H1 (cell line): Measurements from ENCODE around the gene ZSWIM7. TPM values are rescaled to one million over a fixed set of nuclear protein-coding genes. Genes with fewer than 3 reads are reported as not detected.
A peak's percentile ranks its signal among the peaks of the same experiment; 100 is the strongest.

Experiments used
- CTCF ChIA-PET: fragments of 300-600 bp; sonication (Branson Sonifier 250); formaldehyde crosslinking; loops from one replicate; lab custom pipeline; 2021; ENCODE audit not compliant: partially characterized antibody; lab: Charles Lee
- POLR2A ChIA-PET: fragments of 300-600 bp; sonication (Branson Sonifier 250); formaldehyde crosslinking; loops from one replicate; lab custom pipeline; 2021; ENCODE audit warnings: inconsistent platforms; ENCODE audit not compliant: partially characterized antibody; lab: Charles Lee
- DNase-seq, 2 experiments: peaks; one replicate each; pipeline versions ENCODE4 v3.0.0 to v3.0.0-alpha.2; 2010 to 2022; ENCODE audit warnings: low spot score in 2 of 2, low read depth in 1 of 2, mixed read lengths in 1 of 2
- FAIRE-seq: peaks from 2 replicates; lab custom pipeline; 2011; peaks lifted over from hg19 to GRCh38; lab: Jason Lieb, UNC
- H2AFZ ChIP-seq: 2 replicates; pipeline ENCODE4 v1.8.1; 2012; ENCODE audit warnings: low read length, inconsistent platforms
- H2AK5ac ChIP-seq: 2 replicates; pipeline ENCODE4 v1.6.1; 2013; ENCODE audit warnings: low read depth, low read length
- H2BK120ac ChIP-seq: replicated peaks from 2 replicates; pipeline ENCODE3; 2013; ENCODE audit warnings: low read depth, low read length, inconsistent platforms
- H2BK12ac ChIP-seq: 2 replicates; pipeline ENCODE4 v1.6.1; 2013; ENCODE audit warnings: low read depth, low read length
- H2BK15ac ChIP-seq: 2 replicates; pipeline ENCODE4 v1.6.1; 2013; ENCODE audit warnings: low read length
- H2BK20ac ChIP-seq: 2 replicates; pipeline ENCODE4 v1.6.1; 2013; ENCODE audit warnings: low read length
- H2BK5ac ChIP-seq: 2 replicates; pipeline ENCODE4 v1.6.1; 2013; ENCODE audit warnings: low read depth, low read length
- H3K14ac ChIP-seq: 2 replicates; pipeline ENCODE4 v1.6.1; 2013; ENCODE audit warnings: inconsistent platforms; ENCODE audit not compliant: insufficient read length
- H3K18ac ChIP-seq: 2 replicates; pipeline ENCODE4 v1.6.1; 2013; ENCODE audit warnings: low read length; ENCODE audit errors: extremely low read depth
- H3K23ac ChIP-seq: 2 replicates; pipeline ENCODE4 v1.6.1; 2013; ENCODE audit warnings: inconsistent platforms; ENCODE audit not compliant: insufficient read length
- H3K23me2 ChIP-seq: 2 replicates; pipeline ENCODE4 v1.6.1; 2013; ENCODE audit warnings: low read depth, low read length
- H3K27ac ChIP-seq: 2 replicates; pipeline ENCODE4 v1.6.1; 2011; ENCODE audit warnings: low read depth, low read length, inconsistent platforms
- H3K27me3 ChIP-seq, 4 experiments: replicated peaks in 1 of 4; 1 replicate in 1 of 4; 2 replicates in 3 of 4; pipeline versions ENCODE4 v1.6.1 to v1.8.1; 2011 to 2013; ENCODE audit warnings: low read length in 3 of 4, mild to moderate bottlenecking in 3 of 4, inconsistent platforms in 2 of 4, mixed read lengths in 2 of 4, moderate library complexity in 1 of 4; ENCODE audit not compliant: control insufficient read depth in 3 of 4, insufficient read depth in 3 of 4; ENCODE audit errors: extremely low read depth in 1 of 4
- H3K36me3 ChIP-seq, 4 experiments: 2 replicates each; pipeline versions ENCODE4 v1.6.1 to v1.8.1; 2011 to 2013; ENCODE audit warnings: mild to moderate bottlenecking in 4 of 4, low read length in 3 of 4, moderate library complexity in 2 of 4, control low read depth in 1 of 4, inconsistent platforms in 1 of 4; ENCODE audit not compliant: insufficient read depth in 4 of 4, control insufficient read depth in 2 of 4
- H3K4ac ChIP-seq: replicated peaks from 2 replicates; pipeline ENCODE3; 2013; ENCODE audit warnings: low read length, low read depth, mixed read lengths, inconsistent platforms; ENCODE audit not compliant: insufficient read length
- H3K4me1 ChIP-seq, 4 experiments: replicated peaks in 1 of 4; 1 replicate in 1 of 4; 2 replicates in 3 of 4; pipeline versions ENCODE4 v1.6.1 to v1.8.1; 2011 to 2013; ENCODE audit warnings: low read length in 3 of 4, inconsistent platforms in 2 of 4, mixed read lengths in 1 of 4; ENCODE audit not compliant: insufficient read depth in 4 of 4, control insufficient read depth in 3 of 4
- H3K4me2 ChIP-seq, 2 experiments: 2 replicates each; pipeline versions ENCODE4 v1.6.1 to v1.8.1; 2011 to 2013; ENCODE audit warnings: low read depth in 2 of 2, low read length in 2 of 2, control low read depth in 1 of 2, inconsistent platforms in 1 of 2, mild to moderate bottlenecking in 1 of 2; ENCODE audit not compliant: insufficient read depth in 1 of 2
- H3K4me3 ChIP-seq, 4 experiments: fragments of 200-600, 300-600 bp in 1 of 4; sonication (generic), shearing (Covaris generic), sonication (Bioruptor Twin) in 1 of 4; 2 replicates each; pipeline versions ENCODE4 v1.5.1 to v1.8.1; 2011 to 2016; ENCODE audit warnings: low read length in 4 of 4, low read depth in 3 of 4, control low read depth in 2 of 4, inconsistent platforms in 2 of 4, mild to moderate bottlenecking in 2 of 4, mixed read lengths in 1 of 4, moderate library complexity in 1 of 4; ENCODE audit not compliant: insufficient read depth in 2 of 4; ENCODE audit errors: extremely low read depth in 1 of 4
- H3K56ac ChIP-seq: replicated peaks from 2 replicates; pipeline ENCODE3; 2013; ENCODE audit warnings: low read depth, mild to moderate bottlenecking, mixed read lengths, low read length, inconsistent platforms; ENCODE audit not compliant: insufficient read length
- H3K79me1 ChIP-seq: 2 replicates; pipeline ENCODE4 v1.6.1; 2013; ENCODE audit warnings: low read depth, low read length, control low read depth
- H3K79me2 ChIP-seq, 2 experiments: 2 replicates each; pipeline versions ENCODE4 v1.6.1 to v1.8.1; 2012 to 2013; ENCODE audit warnings: low read length in 2 of 2, mild to moderate bottlenecking in 2 of 2, inconsistent platforms in 1 of 2; ENCODE audit not compliant: insufficient read depth in 2 of 2, control insufficient read depth in 1 of 2
- H3K9ac ChIP-seq, 4 experiments: replicated peaks in 1 of 4; 1 replicate in 1 of 4; 2 replicates in 3 of 4; pipeline versions ENCODE4 v1.6.1 to v1.8.1; 2011 to 2013; ENCODE audit warnings: low read depth in 3 of 4, low read length in 3 of 4, control low read depth in 2 of 4, mild to moderate bottlenecking in 2 of 4, moderate library complexity in 2 of 4, inconsistent platforms in 1 of 4; ENCODE audit errors: extremely low read depth in 1 of 4
- H3K9me3 ChIP-seq, 2 experiments: 2 replicates each; pipeline versions ENCODE4 v1.6.1 to v1.8.1; 2012 to 2013; ENCODE audit warnings: mild to moderate bottlenecking in 2 of 2, moderate library complexity in 2 of 2, control low read depth in 1 of 2, inconsistent platforms in 1 of 2, low read depth in 1 of 2, low read length in 1 of 2, mixed read lengths in 1 of 2; ENCODE audit not compliant: insufficient read depth in 2 of 2
- H4K20me1 ChIP-seq, 2 experiments: replicated peaks in 1 of 2; 2 replicates each; pipeline versions ENCODE3 to v1.8.1; 2011 to 2013; ENCODE audit warnings: inconsistent platforms in 2 of 2, low read length in 2 of 2, mild to moderate bottlenecking in 1 of 2; ENCODE audit not compliant: insufficient read depth in 2 of 2, control insufficient read depth in 1 of 2
- H4K5ac ChIP-seq: 2 replicates; pipeline ENCODE4 v1.6.1; 2013; ENCODE audit warnings: low read length, low read depth, mixed read lengths, inconsistent platforms; ENCODE audit not compliant: insufficient read length
- H4K8ac ChIP-seq: 2 replicates; pipeline ENCODE4 v1.8.0; 2013; ENCODE audit warnings: mild to moderate bottlenecking, moderate library complexity, low read length, inconsistent platforms; ENCODE audit not compliant: insufficient read depth; ENCODE audit errors: extremely low read depth
- H4K91ac ChIP-seq: replicated peaks from 2 replicates; pipeline ENCODE3; 2013; ENCODE audit warnings: low read length, mixed read lengths, inconsistent platforms; ENCODE audit not compliant: insufficient read length
- ASH2L ChIP-seq: fragments of 200-600, 300-600 bp; sonication (generic); IDR thresholded peaks from one replicate; pipeline ENCODE4 v1.7.1; 2017; ENCODE audit warnings: low read length
- HDAC2 ChIP-seq, 2 experiments: fragments of 300-600 bp in 1 of 2; sonication (generic) in 1 of 2; IDR thresholded peaks; 2 replicates each; pipeline ENCODE4 v1.6.1; 2011 to 2012; ENCODE audit warnings: low read depth in 2 of 2, low read length in 2 of 2, mild to moderate bottlenecking in 2 of 2, moderate library complexity in 2 of 2, borderline replicate concordance in 1 of 2, inconsistent platforms in 1 of 2
- WGBS, 2 experiments: shearing (Covaris generic) in 1 of 2; methylation state at CpG; one replicate each; pipeline versions ENCODE4 v1.1.6 to v1.1.7; 2013 to 2015; ENCODE audit warnings: low lambda C conversion rate in 2 of 2, mixed read lengths in 2 of 2, inconsistent platforms in 1 of 2, low coverage in 1 of 2, missing lambda C conversion rate in 1 of 2; ENCODE audit not compliant: insufficient replicate concordance in 2 of 2, insufficient coverage in 1 of 2, insufficient read length in 1 of 2; ENCODE audit errors: extremely low coverage in 1 of 2, missing lambda C conversion rate in 1 of 2; 5-methylcytosine and 5-hydroxymethylcytosine counted together
- polyA plus RNA-seq, 7 experiments: library from polyadenylated mRNA; depleted of rRNA in 3 of 7; stranded (reverse) in 5 of 7; unstranded in 2 of 7; fragments of >200 nt in 5 of 7; fragments of 200-250 nt in 2 of 7; gene quantifications; 1 replicate in 5 of 7; 2 replicates in 1 of 7; 4 replicates in 1 of 7; pipeline versions ENCODE4 v1.2.1 to v1.2.3, GENCODE V29; 2011 to 2013; ENCODE audit warnings: missing spikeins in 2 of 7, mixed read lengths in 2 of 7
- total RNA-seq: library from RNA; stranded (reverse); fragmentation: NEBNext Ultra II Directional; extraction: Animal tissue kit (Norgen Biotek cat#: 25700); gene quantifications from 2 replicates; pipeline ENCODE4 v1.2.1, GENCODE V29; 2021

ZSWIM7 gene
- total and polyA plus RNA-seq, 2 of the 8 experiments (the other 6 are each of a cell fraction or from before 2014, with no cell fraction given), result 39.3 to 57.7 TPM

- Histone ChIP-seq H3K36me3 (no peaks in the 10 kb centered on the region), H3K79me2 (no peaks in the 10 kb centered on the region), H3K9ac (no peak overlapping the region), H3K56ac (no peak overlapping the region), H4K5ac (no peak overlapping the region), H3K23me2 (peaks cover 5% of the 10 kb centered on the region), H2AFZ (no peak overlapping the region), H2BK15ac (peak overlapping the region; percentile 84; the same call in 1 of the 2 replicates), H3K4me1 (peaks cover 12 to 32% (median 20%) of the 10 kb centered on the region in 4 experiments), H3K4me2 (no peak overlapping the region), H4K20me1 (no peaks in the 10 kb centered on the region), H3K9me3 (no peaks in the 10 kb centered on the region), H4K8ac (no peak overlapping the region; the same call in 1 of the 2 replicates), H3K4ac (peak overlapping the region; percentile 42), H2BK5ac (peak overlapping the region; percentile 88; the same call in 1 of the 2 replicates), H2AK5ac (peak overlapping the region; percentile 93), H2BK120ac (no peak overlapping the region), H2BK20ac (peak overlapping the region; percentile 93; the same call in 1 of the 2 replicates), H3K23ac (no peak overlapping the region), H3K27me3 (0 out of 7 replicates have a peak, but pooled peaks cover 0 to 2% (median 0%) of the 10 kb centered on the region in 4 experiments), H3K14ac (no peak overlapping the region), H4K91ac (peak overlapping the region; percentile 77), H3K79me1 (0 out of 2 replicates have a peak, but pooled peaks cover 1% of the 10 kb centered on the region), H3K27ac (no peak overlapping the region), H2BK12ac (peak overlapping the region; percentile 75; the same call in 1 of the 2 replicates), H3K4me3 (no peak overlapping the region), H3K18ac (0 out of 2 replicates have a peak overlapping the region, but pooled peaks have one; percentile 27)
- FAIRE-seq (no peak), DNase-seq (no peak)
- ChIA-PET CTCF (no interaction called here), POLR2A (no interaction called here)
- TF ChIP-seq HDAC2 (IDR thresholded peaks at IDR 0.05; ENCODE audit: borderline replicate concordance in 1 of 2, low read depth in 2 of 2, low read length in 2 of 2) (no peak), ASH2L (no peak)
- WGBS, 2 experiments, result 95% methylated on average over 4 of the region's 4 CpGs; no CpG with 5 or more reads in 1 of the 2 experiments
These were observed 35.8 kb downstream of the ZSWIM7 start for GRCh38 chr17:15963670-15964110.
